ENCODE measurements around the gene PPP1R13B.

The PPP1R13B gene

DNA sequence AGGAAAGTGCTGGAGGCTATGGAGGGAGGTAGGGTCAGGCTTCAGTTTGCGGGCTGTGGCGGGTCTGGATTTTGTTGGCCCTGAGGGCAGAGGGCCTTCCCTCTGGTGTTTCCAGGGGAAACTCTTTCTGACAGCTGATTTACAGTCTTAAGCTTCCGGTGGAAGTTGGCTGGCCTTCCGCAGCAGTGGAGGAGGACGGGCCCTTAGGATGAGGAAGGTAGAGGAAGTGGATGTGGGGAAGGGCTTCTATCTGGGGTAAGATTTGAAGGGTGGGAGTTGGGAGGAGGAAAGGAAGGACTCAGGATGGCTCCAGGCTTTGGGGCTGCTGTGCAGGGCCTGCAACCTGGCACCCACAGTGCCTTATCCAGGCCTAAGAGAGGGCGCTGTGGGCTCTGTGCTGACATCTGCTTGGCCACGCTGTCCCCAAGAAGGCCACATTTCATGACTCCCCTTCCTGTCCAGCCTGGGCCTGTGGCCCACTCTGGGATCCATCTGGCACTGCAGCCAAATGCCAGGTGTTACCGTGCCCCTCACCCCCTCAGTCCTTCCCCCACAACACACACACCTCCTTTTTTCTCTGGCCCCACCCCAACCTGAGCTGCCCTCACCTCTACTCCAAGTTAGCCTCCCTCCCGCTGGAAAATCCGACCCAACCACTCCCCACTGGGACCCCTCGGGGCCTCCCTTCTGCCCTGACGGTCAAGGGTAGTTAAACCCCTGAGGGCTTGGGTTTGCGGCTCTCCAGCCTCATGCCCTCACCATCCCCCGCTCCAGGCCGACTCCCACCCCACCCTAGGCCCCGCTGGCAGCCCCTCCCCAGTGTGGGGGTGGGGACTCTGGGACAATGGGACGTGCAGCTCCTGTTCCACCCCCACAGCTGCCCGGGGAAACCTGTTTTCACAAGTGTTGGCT, 7.7 kb upstream of the PPP1R13B start (continued):
- TF ChIP-seq, protein P1, sequence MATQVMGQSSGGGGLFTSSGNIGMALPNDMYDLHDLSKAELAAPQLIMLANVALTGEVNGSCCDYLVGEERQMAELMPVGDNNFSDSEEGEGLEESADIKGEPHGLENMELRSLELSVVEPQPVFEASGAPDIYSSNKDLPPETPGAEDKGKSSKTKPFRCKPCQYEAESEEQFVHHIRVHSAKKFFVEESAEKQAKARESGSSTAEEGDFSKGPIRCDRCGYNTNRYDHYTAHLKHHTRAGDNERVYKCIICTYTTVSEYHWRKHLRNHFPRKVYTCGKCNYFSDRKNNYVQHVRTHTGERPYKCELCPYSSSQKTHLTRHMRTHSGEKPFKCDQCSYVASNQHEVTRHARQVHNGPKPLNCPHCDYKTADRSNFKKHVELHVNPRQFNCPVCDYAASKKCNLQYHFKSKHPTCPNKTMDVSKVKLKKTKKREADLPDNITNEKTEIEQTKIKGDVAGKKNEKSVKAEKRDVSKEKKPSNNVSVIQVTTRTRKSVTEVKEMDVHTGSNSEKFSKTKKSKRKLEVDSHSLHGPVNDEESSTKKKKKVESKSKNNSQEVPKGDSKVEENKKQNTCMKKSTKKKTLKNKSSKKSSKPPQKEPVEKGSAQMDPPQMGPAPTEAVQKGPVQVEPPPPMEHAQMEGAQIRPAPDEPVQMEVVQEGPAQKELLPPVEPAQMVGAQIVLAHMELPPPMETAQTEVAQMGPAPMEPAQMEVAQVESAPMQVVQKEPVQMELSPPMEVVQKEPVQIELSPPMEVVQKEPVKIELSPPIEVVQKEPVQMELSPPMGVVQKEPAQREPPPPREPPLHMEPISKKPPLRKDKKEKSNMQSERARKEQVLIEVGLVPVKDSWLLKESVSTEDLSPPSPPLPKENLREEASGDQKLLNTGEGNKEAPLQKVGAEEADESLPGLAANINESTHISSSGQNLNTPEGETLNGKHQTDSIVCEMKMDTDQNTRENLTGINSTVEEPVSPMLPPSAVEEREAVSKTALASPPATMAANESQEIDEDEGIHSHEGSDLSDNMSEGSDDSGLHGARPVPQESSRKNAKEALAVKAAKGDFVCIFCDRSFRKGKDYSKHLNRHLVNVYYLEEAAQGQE (tag by site-specific recombination; IDR thresholded peaks at IDR 0.05), result 0 out of 2 replicates have a peak, but pooled peaks have one; percentile 16
- TF ChIP-seq SP3 (tag by site-specific recombination; IDR thresholded peaks at IDR 0.05), result peak; percentile 73
- peak; percentile 44; the same call in 1 of the 2 replicates for TF ChIP-seq GLIS2 (tag by site-specific recombination; IDR thresholded peaks at IDR 0.05)
- TF ChIP-seq, protein P2, sequence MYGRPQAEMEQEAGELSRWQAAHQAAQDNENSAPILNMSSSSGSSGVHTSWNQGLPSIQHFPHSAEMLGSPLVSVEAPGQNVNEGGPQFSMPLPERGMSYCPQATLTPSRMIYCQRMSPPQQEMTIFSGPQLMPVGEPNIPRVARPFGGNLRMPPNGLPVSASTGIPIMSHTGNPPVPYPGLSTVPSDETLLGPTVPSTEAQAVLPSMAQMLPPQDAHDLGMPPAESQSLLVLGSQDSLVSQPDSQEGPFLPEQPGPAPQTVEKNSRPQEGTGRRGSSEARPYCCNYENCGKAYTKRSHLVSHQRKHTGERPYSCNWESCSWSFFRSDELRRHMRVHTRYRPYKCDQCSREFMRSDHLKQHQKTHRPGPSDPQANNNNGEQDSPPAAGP (tag by site-specific recombination; IDR thresholded peaks at IDR 0.05), result peak; percentile 72
- TF ChIP-seq BCL11A (tag by site-specific recombination; IDR thresholded peaks at IDR 0.05; ENCODE audit: low read depth), result no peak
- TF ChIP-seq, protein P3, sequence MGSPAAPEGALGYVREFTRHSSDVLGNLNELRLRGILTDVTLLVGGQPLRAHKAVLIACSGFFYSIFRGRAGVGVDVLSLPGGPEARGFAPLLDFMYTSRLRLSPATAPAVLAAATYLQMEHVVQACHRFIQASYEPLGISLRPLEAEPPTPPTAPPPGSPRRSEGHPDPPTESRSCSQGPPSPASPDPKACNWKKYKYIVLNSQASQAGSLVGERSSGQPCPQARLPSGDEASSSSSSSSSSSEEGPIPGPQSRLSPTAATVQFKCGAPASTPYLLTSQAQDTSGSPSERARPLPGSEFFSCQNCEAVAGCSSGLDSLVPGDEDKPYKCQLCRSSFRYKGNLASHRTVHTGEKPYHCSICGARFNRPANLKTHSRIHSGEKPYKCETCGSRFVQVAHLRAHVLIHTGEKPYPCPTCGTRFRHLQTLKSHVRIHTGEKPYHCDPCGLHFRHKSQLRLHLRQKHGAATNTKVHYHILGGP (tag by site-specific recombination; IDR thresholded peaks at IDR 0.05), result no peak
- TF ChIP-seq KLF1 (tag by site-specific recombination; IDR thresholded peaks at IDR 0.05), result peak; percentile 92
- TF ChIP-seq EGR2 (tag by site-specific recombination; IDR thresholded peaks at IDR 0.05; ENCODE audit: low read depth), result peak; percentile 91
- peak; percentile 94 for TF ChIP-seq ZFHX2 (tag by site-specific recombination; conservative IDR thresholded peaks at IDR 0.05)
- no peak for TF ChIP-seq ZNF660 (tag by site-specific recombination; IDR thresholded peaks at IDR 0.05)
- TF ChIP-seq ZNF366 (tag by site-specific recombination; conservative IDR thresholded peaks at IDR 0.05), result no peak
- TF ChIP-seq ZBTB20 (tag by site-specific recombination; IDR thresholded peaks at IDR 0.05), result peak; percentile 45; the same call in 1 of the 2 replicates
- no peak for TF ChIP-seq ZNF23 (tag by site-specific recombination; IDR thresholded peaks at IDR 0.05; ENCODE audit: borderline replicate concordance)
- TF ChIP-seq ZFP69B (tag by site-specific recombination; IDR thresholded peaks at IDR 0.05), result no peak
- 0 out of 2 replicates have a peak, but pooled peaks have one; percentile 12 for TF ChIP-seq ZNF423 (tag by site-specific recombination; IDR thresholded peaks at IDR 0.05)
- peak; percentile 50 for TF ChIP-seq SP2 (tag by site-specific recombination; IDR thresholded peaks at IDR 0.05)
- peak; percentile 42 for TF ChIP-seq ZNF341 (tag by site-specific recombination; IDR thresholded peaks at IDR 0.05; ENCODE audit: low read depth)
- TF ChIP-seq, protein P4, sequence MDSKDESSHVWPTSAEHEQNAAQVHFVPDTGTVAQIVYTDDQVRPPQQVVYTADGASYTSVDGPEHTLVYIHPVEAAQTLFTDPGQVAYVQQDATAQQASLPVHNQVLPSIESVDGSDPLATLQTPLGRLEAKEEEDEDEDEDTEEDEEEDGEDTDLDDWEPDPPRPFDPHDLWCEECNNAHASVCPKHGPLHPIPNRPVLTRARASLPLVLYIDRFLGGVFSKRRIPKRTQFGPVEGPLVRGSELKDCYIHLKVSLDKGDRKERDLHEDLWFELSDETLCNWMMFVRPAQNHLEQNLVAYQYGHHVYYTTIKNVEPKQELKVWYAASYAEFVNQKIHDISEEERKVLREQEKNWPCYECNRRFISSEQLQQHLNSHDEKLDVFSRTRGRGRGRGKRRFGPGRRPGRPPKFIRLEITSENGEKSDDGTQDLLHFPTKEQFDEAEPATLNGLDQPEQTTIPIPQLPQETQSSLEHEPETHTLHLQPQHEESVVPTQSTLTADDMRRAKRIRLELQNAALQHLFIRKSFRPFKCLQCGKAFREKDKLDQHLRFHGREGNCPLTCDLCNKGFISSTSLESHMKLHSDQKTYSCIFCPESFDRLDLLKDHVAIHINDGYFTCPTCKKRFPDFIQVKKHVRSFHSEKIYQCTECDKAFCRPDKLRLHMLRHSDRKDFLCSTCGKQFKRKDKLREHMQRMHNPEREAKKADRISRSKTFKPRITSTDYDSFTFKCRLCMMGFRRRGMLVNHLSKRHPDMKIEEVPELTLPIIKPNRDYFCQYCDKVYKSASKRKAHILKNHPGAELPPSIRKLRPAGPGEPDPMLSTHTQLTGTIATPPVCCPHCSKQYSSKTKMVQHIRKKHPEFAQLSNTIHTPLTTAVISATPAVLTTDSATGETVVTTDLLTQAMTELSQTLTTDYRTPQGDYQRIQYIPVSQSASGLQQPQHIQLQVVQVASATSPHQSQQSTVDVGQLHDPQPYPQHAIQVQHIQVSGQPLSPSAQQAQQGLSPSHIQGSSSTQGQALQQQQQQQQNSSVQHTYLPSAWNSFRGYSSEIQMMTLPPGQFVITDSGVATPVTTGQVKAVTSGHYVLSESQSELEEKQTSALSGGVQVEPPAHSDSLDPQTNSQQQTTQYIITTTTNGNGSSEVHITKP (tag by site-specific recombination; IDR thresholded peaks at IDR 0.05), result peak; percentile 28; the same call in 1 of the 2 replicates
- TF ChIP-seq, protein P5, sequence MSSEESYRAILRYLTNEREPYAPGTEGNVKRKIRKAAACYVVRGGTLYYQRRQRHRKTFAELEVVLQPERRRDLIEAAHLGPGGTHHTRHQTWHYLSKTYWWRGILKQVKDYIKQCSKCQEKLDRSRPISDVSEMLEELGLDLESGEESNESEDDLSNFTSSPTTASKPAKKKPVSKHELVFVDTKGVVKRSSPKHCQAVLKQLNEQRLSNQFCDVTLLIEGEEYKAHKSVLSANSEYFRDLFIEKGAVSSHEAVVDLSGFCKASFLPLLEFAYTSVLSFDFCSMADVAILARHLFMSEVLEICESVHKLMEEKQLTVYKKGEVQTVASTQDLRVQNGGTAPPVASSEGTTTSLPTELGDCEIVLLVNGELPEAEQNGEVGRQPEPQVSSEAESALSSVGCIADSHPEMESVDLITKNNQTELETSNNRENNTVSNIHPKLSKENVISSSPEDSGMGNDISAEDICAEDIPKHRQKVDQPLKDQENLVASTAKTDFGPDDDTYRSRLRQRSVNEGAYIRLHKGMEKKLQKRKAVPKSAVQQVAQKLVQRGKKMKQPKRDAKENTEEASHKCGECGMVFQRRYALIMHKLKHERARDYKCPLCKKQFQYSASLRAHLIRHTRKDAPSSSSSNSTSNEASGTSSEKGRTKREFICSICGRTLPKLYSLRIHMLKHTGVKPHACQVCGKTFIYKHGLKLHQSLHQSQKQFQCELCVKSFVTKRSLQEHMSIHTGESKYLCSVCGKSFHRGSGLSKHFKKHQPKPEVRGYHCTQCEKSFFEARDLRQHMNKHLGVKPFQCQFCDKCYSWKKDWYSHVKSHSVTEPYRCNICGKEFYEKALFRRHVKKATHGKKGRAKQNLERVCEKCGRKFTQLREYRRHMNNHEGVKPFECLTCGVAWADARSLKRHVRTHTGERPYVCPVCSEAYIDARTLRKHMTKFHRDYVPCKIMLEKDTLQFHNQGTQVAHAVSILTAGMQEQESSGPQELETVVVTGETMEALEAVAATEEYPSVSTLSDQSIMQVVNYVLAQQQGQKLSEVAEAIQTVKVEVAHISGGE (tag by site-specific recombination; conservative IDR thresholded peaks at IDR 0.05; ENCODE audit: low read depth), result 0 out of 2 replicates have a peak, but pooled peaks have one; percentile 9
- no peak for TF ChIP-seq ZNF654 (tag by site-specific recombination; IDR thresholded peaks at IDR 0.05; ENCODE audit: low read depth)
- TF ChIP-seq ZNF600 (tag by site-specific recombination; IDR thresholded peaks at IDR 0.05), result peak; percentile 36
- no peak for TF ChIP-seq ZNF623 (tag by site-specific recombination; IDR thresholded peaks at IDR 0.05)
- TF ChIP-seq ZNF211 (tag by site-specific recombination; IDR thresholded peaks at IDR 0.05; ENCODE audit: low read depth), result no peak
- 0 out of 2 replicates have a peak, but pooled peaks have one; percentile 10 for TF ChIP-seq ZNF324 (tag by site-specific recombination; IDR thresholded peaks at IDR 0.05)
- TF ChIP-seq OSR2 (tag by site-specific recombination; IDR thresholded peaks at IDR 0.05), result 0 out of 2 replicates have a peak, but pooled peaks have one; percentile 29

All from HEK293 (cell line).